ENCODE measurements around the gene GNG13.
"Not testable (repeated sequence)": the region's sequence is repeated elsewhere in the genome, so short reads cannot be mapped to it uniquely, and the experiment has no call there.

GNG13 gene

DNA sequence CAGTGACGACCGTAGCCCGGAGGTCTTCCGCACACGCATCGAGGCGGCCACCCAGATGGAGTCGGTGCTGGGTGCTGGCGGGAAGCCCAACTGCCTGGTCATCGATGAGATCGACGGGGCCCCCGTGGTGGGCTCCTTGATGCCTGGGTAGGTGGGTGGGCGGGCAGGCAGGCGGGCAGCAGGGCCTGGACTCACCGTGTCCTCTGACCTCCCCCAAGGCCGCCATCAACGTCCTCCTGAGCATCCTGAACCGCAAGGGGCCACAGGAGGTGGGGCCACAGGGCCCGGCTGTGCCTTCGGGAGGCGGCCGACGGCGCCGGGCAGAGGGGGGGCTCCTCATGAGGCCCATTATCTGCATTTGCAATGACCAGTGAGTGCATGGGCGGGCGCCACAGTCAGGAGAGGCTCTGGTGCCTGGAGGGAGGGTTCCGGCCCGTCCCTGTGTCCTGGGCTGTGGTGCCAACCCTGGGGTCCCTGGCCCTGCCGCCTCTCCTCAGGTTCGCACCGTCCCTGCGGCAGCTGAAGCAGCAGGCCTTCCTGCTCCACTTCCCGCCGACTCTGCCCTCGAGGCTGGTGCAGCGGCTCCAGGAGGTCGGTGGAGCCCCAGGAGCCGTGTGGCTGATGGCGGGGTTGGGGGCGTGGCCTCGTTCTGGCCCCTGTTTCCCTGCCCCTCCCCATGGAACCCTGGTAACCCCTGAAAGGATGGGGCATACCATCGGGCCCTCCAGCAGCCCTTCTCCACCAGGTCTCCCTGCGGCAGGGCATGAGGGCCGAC, 8.1 kb downstream of the GNG13 start:
- DNase-seq = no peak

DNA sequence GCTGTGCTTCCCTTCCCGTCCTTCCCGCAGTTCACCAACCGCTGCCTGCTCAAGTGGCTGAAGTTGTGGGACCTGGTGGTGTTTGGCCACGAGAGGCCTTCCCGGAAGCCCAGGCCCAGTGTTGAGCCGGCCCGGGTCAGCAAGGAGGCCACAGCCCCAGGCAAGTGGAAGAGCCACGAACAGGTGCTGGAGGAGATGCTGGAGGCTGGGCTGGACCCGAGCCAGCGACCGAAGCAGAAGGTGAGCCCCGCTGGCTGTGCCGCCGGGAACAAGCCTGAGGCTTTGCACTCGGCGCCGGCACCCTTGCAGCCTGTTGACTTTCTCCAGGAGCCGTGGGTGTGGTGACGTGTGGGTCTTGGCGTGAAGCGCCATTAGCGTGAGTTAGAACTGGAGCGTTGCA, 9.4 kb downstream of the GNG13 start:
- DNase-seq = no peak

DNA sequence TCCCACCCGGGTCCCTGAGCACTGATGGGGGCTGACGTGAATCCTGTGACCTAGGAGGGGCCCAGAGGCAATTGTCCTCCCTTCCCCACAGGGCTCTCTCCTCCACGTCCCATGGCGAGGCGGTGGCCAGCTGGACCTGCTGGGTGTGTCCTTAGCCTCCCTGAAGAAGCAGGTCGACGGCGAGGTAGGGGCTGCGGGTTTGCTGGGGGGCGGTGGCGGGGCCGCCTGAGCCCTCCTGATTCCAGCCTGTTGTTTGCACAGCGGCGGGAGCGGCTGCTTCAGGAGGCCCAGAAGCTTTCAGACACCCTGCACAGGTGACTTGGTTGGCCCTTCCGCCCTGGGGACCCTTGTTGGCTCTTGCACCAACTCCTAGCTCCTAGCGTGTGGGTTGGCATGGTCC, 10.4 kb downstream of the GNG13 start:
- no peak for DNase-seq

- no peak for DNase-seq
Observed at GRCh38 chr16:789191-789850, 11.2 kb downstream of the GNG13 start.

GRCh38 chr16:788399-789126, 12.0 kb downstream of the GNG13 start, which contains the start of gene CHTF18:
Gene CHTF18, plus strand, starts transcription at chr16:788620. Its CDS starts 65 bp downstream, at chr16:788685.
- peak; percentile 86 for DNase-seq

GRCh38 chr16:787978-788398, 12.5 kb downstream of the GNG13 start, which contains the start of gene RPUSD1:
Gene RPUSD1, minus strand, starts transcription at chr16:788381. Its CDS starts 644 bp downstream, at chr16:787737.
- no peak for DNase-seq

DNA sequence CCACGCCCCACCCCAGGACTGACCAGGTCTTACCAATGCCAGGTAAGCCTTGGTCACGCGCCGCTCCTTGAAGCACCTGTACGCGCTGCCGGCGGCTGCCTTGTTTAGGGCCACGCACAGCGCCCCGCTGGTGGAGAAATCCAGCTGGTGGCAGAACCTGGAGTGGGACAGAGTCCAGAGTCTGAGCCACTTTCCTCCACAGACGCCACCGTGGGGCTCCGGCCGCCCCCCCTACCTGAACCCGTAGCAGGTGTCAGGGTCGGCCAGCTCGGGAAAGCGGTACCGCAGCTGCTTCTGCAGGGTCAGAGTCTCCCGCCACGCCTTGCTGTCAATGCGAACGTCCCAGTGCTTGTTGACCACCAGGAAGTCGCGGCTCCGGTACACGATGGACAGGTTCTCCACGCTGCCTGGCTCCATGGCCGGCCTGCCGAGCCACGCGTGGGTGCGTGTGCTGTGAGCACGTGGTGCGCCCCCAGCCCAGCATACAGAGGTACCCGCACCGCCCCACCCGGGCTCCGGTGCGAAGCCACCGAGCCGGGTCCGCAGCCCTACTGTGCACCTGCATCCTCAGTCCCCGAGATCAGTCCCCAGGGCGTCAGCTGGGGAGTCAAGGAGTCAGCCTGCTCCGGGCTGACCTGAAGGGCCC, 13.1 kb downstream of the GNG13 start:
- DNase-seq = no peak

DNA sequence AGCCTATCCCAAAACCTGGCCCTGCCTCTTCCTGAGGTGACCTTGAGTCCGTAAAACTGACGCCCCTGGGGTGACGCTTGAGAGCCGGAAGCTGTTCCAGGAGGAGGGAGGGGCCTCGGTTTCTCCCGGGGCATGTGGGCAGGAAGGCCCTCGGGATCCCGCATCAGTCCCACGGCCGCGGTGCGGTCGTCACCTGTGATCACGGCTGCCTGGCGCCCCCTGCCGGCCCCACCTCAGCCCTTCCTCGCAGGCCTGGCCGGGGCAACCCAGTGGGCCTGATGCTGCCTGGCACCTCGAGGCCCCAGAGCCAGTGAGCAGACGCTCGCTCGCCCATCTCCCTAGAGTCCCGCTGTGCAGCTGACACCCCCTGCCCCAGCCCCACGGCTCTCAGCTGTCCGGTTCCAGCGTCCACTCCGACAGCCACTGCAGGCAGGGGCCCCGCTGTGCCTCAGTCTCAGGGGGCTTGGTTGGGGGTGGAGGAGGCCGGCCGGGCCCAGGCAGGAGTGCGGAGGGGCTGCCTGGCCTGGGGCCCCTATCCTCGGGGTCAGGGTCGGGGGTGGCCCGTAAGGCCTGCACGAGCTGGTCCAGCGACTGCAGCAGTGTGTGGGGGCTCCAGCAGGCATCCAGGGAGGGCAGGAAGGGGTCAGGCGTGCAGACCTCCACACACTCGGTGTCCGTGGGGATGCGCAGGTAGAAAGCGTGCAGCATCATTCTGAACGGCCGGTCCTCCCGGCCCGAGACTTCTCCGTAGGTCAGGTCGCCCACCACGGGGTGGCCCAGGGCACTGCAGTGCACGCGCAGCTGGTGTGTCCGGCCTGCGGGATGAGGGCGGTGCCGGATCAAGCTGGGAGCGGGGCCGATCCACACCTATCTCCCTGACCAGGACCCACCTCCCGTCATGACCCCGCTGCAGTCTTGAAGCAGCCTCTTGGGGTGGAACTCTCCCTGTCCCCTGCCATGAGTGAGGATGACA, 14.7 kb downstream of the GNG13 start:
- no peak for DNase-seq

GRCh38 chr16:784431-784830, 16.1 kb downstream of the GNG13 start:
- DNase-seq = no peak

- DNase-seq = no peak
Observed at GRCh38 chr16:783404-784161, 17.0 kb downstream of the GNG13 start.

GRCh38 chr16:782766-783403, 17.6 kb downstream of the GNG13 start:
- no peak for DNase-seq

DNA sequence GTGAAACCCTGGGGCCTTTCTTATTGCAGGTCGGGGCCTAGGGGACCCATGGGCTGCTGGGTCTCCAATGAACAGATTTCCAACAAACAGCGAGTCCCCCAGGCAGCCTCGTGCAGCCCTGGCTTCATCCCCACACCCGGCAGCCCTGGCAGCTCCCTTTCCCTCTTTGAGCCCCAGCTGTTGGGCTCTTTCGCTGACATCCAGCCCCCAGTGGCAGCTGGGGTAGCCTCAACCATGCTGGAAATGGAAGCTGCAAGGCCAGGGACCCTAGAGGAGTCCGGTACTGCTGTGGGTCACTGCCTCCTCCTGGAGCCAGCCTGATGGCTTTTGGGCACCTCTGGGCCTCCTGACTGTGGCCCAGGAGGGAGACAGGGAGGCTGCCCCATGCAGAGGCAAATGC, 18.3 kb downstream of the GNG13 start:
- DNase-seq = no peak

GRCh38 chr16:781346-782010, 19.1 kb downstream of the GNG13 start:
- DNase-seq = no peak

DNA sequence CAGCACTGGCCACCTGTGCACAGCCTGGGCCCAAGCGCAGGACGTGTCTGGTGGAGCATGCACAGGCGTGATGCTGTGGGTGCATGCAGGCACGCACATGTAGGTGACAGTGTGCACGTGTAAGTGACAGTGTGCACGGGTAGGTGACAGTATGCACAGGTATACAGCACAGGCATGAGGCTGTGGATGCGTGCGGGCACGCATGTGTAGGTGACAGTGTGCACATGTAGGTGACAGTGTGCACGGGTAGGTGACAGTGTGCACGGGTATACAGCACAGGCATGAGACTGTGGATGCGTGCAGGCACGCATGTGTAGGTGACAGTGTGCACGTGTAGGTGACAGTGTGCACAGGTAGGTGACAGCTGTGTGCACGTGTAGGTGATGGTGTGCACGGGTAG, 20.2 kb downstream of the GNG13 start:
- DNase-seq = no peak

GRCh38 chr16:779561-779960, 21.0 kb downstream of the GNG13 start:
- DNase-seq = no peak

- no peak for DNase-seq
Observed at GRCh38 chr16:778909-779527, 21.5 kb downstream of the GNG13 start.

- no peak for DNase-seq
Observed at GRCh38 chr16:778447-778846, 22.1 kb downstream of the GNG13 start.

DNA sequence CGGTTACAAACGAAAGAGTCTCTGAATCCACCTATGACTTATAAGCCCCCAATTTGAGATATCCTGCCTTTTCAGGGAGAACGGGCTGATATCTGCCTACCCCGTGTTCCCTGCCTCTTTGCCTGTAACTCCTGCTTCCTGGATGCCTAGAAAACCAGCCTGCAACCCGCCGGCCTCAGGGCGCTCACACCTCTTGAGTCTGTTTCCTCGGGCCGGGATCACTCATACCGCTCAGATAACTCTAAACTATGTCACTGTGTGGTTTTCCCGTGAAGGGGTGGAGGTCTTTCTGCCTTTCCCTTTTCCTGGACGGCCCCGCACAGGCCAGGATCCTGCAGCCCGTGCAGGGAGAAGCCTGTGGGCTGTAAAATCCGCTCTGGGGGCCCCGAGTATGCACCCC, 22.7 kb downstream of the GNG13 start:
- DNase-seq = no peak

GRCh38 chr16:776824-777223, 23.7 kb downstream of the GNG13 start:
- no peak for DNase-seq

GRCh38 chr16:776298-776697, 24.2 kb downstream of the GNG13 start:
- DNase-seq = not testable (repeated sequence)

Data from NK-92 treated with Interleukin-12 subunit alpha and Interleukin-12 subunit beta, amount 100 ng/mL, for 24 hours (cell line).